Activated T-helper 17 cell treated with anti-CD3 and anti-CD28 coated beads, Interleukin-2, amount 50 U/mL, for 72 hours (primary cell): ENCODE results near the gene EMC10. TPM values are rescaled to one million over a fixed set of nuclear protein-coding genes. Genes with fewer than 3 reads are reported as not detected.

Source experiments
- ATAC-seq: fragments of 150-1000 bp; cut with Tn5 transposase; replicated peaks from 2 replicates; pipeline ENCODE4 v1.10.0; 2021; ENCODE audit warnings: mild to moderate bottlenecking, moderate library complexity
- H3K27ac Mint-ChIP-seq: one replicate; pipeline ENCODE4 v1.8.0; 2022; ENCODE audit warnings: mixed read lengths
- H3K27me3 Mint-ChIP-seq: one replicate; pipeline ENCODE4 v1.8.0; 2022; ENCODE audit warnings: mixed read lengths
- H3K36me3 Mint-ChIP-seq: one replicate; pipeline ENCODE4 v1.8.0; 2022; ENCODE audit warnings: low read depth, mild to moderate bottlenecking, mixed read lengths
- H3K4me1 Mint-ChIP-seq: one replicate; pipeline ENCODE4 v1.8.0; 2022; ENCODE audit warnings: mixed read lengths
- H3K4me3 Mint-ChIP-seq: one replicate; pipeline ENCODE4 v1.8.0; 2022; ENCODE audit warnings: mild to moderate bottlenecking, mixed read lengths
- H3K9me3 Mint-ChIP-seq: one replicate; pipeline ENCODE4 v1.8.0; 2022; ENCODE audit warnings: mixed read lengths
- total RNA-seq, 2 donors: library from RNA; stranded (reverse); gene quantifications; one replicate each; pipeline ENCODE4 v1.2.3, GENCODE V29; 2022

The EMC10 gene
- total RNA-seq, 2 donors from 2014 or later, result 31.3 to 57.8 TPM

DNA sequence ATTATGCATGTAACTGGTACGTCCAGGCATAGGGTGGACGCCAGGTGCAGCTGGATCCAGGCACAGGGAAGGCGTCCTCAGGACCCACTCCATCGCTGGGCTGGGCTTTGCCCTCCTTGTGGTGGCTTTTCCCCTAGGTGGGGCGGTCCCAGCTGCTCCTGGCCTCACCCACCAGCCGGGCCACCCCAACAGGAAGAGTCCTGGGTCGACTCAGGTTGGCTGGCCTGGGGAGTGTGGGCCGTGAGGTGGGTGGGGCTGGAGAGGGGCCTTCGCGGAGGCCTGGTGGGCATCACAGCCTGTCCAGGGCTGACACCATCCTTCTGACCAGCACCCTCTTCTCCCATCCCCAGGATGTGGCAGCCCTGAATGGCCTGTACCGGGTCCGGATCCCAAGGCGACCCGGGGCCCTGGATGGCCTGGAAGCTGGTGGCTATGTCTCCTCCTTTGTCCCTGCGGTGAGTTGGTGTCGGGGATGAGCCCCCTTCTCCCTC, 3.5 kb downstream of the EMC10 start:
- ATAC-seq, result no peak
- H3K9me3 Mint-ChIP-seq, result no peaks in the 10 kb centered on the region
- H3K4me1 Mint-ChIP-seq, result peaks cover 12% of the 10 kb centered on the region
- H3K27ac Mint-ChIP-seq, result no peak overlapping the region
- no peaks in the 10 kb centered on the region for H3K27me3 Mint-ChIP-seq
- peaks cover 71% of the 10 kb centered on the region for H3K36me3 Mint-ChIP-seq
- no peak overlapping the region for H3K4me3 Mint-ChIP-seq

DNA sequence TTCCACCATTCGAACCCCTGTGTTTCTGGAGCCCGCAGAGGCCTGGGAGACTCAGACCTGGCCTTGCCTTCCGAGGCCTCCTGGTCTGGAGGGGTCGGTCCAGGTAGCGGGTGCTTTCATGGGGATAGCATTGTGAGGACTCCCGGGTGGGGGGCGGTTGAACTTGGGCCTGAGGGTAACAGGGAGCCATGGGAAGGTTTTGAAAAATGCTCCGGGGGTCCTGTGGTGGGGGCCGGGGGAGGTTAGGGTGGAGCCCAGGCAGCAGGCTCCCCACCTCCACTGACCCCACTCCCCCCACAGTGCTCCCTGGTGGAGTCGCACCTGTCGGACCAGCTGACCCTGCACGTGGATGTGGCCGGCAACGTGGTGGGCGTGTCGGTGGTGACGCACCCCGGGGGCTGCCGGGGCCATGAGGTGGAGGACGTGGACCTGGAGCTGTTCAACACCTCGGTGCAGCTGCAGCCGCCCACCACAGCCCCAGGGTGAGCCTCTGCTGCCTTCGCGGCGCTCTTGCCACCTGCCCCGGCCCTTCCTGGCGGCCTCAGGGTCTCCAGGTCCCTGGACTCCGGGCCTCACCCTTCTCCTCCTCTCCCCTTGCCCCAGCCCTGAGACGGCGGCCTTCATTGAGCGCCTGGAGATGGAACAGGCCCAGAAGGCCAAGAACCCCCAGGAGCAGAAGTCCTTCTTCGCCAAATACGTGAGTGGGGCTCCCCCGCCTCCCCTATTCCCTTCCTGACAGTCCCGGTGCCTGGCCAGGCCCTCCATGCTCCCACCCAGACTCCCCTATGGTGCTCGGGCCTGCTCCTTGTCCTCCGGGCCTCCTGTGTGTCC, 4.2 kb downstream of the EMC10 start:
- peaks cover 78% of the 10 kb centered on the region for H3K36me3 Mint-ChIP-seq
- ATAC-seq, result no peak
- H3K9me3 Mint-ChIP-seq, result no peaks in the 10 kb centered on the region
- no peak overlapping the region for H3K4me3 Mint-ChIP-seq
- H3K27me3 Mint-ChIP-seq, result no peaks in the 10 kb centered on the region
- H3K4me1 Mint-ChIP-seq, result peaks cover 12% of the 10 kb centered on the region
- H3K27ac Mint-ChIP-seq, result peak overlapping the region; percentile 19

GRCh38 chr19:50481351-50482149, 5.2 kb downstream of the EMC10 start:
- Mint-ChIP-seq H3K27me3 (no peaks in the 10 kb centered on the region), H3K36me3 (peaks cover 74% of the 10 kb centered on the region), H3K4me1 (peaks cover 10% of the 10 kb centered on the region), H3K27ac (peak overlapping the region; percentile 19), H3K9me3 (no peaks in the 10 kb centered on the region), H3K4me3 (no peak overlapping the region)
- no peak for ATAC-seq

- H3K27me3 Mint-ChIP-seq, result no peaks in the 10 kb centered on the region
- H3K4me1 Mint-ChIP-seq, result peaks cover 5% of the 10 kb centered on the region
- ATAC-seq, result no peak
- no peaks in the 10 kb centered on the region for H3K9me3 Mint-ChIP-seq
- H3K36me3 Mint-ChIP-seq, result peaks cover 74% of the 10 kb centered on the region
- no peak overlapping the region for H3K4me3 Mint-ChIP-seq
- H3K27ac Mint-ChIP-seq, result no peak overlapping the region
Measured at GRCh38 chr19:50482271-50482855, 6.1 kb downstream of the EMC10 start.

DNA sequence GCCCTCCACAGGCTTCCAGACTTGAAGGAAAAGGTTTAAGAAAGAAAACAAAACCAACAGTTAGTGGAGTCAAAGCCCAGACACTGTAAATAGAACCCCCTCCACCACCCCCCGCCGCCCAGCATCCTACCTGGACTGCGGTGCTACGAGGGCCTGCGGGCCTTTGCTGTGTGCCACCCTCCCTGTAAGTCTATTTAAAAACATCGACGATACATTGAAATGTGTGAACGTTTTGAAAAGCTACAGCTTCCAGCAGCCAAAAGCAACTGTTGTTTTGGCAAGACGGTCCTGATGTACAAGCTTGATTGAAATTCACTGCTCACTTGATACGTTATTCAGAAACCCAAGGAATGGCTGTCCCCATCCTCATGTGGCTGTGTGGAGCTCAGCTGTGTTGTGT, 6.6 kb downstream of the EMC10 start:
- Mint-ChIP-seq H3K9me3 (no peaks in the 10 kb centered on the region), H3K27ac (no peak overlapping the region), H3K36me3 (peaks cover 69% of the 10 kb centered on the region), H3K27me3 (no peaks in the 10 kb centered on the region), H3K4me1 (no peaks in the 10 kb centered on the region), H3K4me3 (no peak overlapping the region)
- ATAC-seq, result no peak

- H3K36me3 Mint-ChIP-seq, result peaks cover 50% of the 10 kb centered on the region
- no peaks in the 10 kb centered on the region for H3K27me3 Mint-ChIP-seq
- H3K9me3 Mint-ChIP-seq, result no peaks in the 10 kb centered on the region
- ATAC-seq, result no peak
- no peak overlapping the region for H3K27ac Mint-ChIP-seq
- no peak overlapping the region for H3K4me3 Mint-ChIP-seq
- H3K4me1 Mint-ChIP-seq, result peaks cover 13% of the 10 kb centered on the region
Measured at GRCh38 chr19:50485284-50485955, 9.1 kb downstream of the EMC10 start.

- Mint-ChIP-seq H3K4me1 (peaks cover 26% of the 10 kb centered on the region), H3K4me3 (no peak overlapping the region), H3K27ac (no peak overlapping the region), H3K9me3 (no peaks in the 10 kb centered on the region), H3K36me3 (peaks cover 43% of the 10 kb centered on the region), H3K27me3 (no peaks in the 10 kb centered on the region)
- ATAC-seq, result peak; percentile 39
Measured at GRCh38 chr19:50486823-50487515, 10.7 kb downstream of the EMC10 start.

GRCh38 chr19:50488389-50489194, 12.3 kb downstream of the EMC10 start:
- no peaks in the 10 kb centered on the region for H3K27me3 Mint-ChIP-seq
- peaks cover 32% of the 10 kb centered on the region for H3K4me1 Mint-ChIP-seq
- peak overlapping the region; percentile 64 for H3K27ac Mint-ChIP-seq
- H3K36me3 Mint-ChIP-seq, result peaks cover 29% of the 10 kb centered on the region
- H3K9me3 Mint-ChIP-seq, result no peaks in the 10 kb centered on the region
- no peak overlapping the region for H3K4me3 Mint-ChIP-seq
- ATAC-seq, result no peak

DNA sequence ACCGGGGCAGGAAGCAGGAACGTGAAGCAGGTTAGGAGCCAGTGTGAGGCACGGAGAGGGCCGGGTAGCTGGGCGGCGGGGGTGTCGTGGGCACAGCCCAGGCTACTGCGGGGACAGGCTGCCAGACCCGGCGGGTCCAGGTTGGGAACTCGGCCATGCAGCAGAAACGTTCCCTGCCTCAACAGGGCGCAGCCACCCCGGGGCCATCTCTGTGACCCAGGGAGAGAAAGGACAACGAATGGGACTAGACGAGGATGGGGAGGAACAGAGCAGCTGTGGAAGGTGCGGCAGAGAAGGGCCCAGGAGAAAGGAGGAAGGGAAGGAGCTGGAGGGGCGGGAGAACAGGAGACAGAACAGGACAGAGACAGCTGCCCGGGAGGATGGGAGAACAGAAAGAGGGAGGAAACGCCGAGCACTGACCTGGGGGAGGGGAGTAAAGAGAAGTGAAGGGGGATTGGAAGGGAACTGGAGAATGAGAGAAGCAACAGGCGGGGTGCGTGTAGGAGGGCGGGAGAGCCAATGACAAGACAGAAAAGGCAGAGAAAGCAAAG, 13.2 kb downstream of the EMC10 start:
- H3K9me3 Mint-ChIP-seq, result no peaks in the 10 kb centered on the region
- H3K27me3 Mint-ChIP-seq, result no peaks in the 10 kb centered on the region
- H3K36me3 Mint-ChIP-seq, result peaks cover 20% of the 10 kb centered on the region
- H3K4me3 Mint-ChIP-seq, result no peak overlapping the region
- peak overlapping the region; percentile 64 for H3K27ac Mint-ChIP-seq
- H3K4me1 Mint-ChIP-seq, result peaks cover 36% of the 10 kb centered on the region
- no peak for ATAC-seq

- Mint-ChIP-seq H3K27me3 (no peaks in the 10 kb centered on the region), H3K9me3 (no peaks in the 10 kb centered on the region), H3K4me1 (peaks cover 38% of the 10 kb centered on the region), H3K36me3 (peaks cover 11% of the 10 kb centered on the region), H3K4me3 (no peak overlapping the region), H3K27ac (peak overlapping the region; percentile 71)
- ATAC-seq, result no peak
Measured at GRCh38 chr19:50490411-50490811, 14.1 kb downstream of the EMC10 start.

DNA sequence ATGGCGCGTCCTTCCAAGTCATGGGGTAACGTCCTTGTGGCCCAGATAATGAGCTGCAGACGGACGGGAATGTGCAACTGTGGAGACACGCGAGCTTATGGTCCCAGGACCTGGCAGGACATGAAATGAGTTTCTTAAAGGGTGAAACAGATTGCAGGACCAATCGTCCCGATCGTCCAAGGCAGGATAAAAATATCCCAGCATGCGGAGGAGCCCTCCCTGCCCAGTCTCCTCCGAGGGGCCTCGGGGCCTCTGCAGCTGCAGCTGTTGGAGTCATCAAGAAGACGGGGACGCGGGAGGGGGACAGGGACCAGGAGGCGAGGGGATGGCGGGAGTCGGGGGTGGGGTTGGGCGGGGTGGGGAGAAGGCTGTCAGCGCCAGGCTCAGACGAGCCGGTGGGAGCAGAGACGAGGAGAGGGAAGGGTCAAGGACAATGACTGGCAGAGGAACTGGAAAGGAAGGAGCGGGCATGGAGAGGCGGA, 14.7 kb downstream of the EMC10 start:
- Mint-ChIP-seq H3K36me3 (peaks cover 7% of the 10 kb centered on the region), H3K27me3 (no peaks in the 10 kb centered on the region), H3K9me3 (no peaks in the 10 kb centered on the region), H3K4me1 (peaks cover 38% of the 10 kb centered on the region), H3K4me3 (no peak overlapping the region), H3K27ac (peak overlapping the region; percentile 71)
- ATAC-seq, result no peak

DNA sequence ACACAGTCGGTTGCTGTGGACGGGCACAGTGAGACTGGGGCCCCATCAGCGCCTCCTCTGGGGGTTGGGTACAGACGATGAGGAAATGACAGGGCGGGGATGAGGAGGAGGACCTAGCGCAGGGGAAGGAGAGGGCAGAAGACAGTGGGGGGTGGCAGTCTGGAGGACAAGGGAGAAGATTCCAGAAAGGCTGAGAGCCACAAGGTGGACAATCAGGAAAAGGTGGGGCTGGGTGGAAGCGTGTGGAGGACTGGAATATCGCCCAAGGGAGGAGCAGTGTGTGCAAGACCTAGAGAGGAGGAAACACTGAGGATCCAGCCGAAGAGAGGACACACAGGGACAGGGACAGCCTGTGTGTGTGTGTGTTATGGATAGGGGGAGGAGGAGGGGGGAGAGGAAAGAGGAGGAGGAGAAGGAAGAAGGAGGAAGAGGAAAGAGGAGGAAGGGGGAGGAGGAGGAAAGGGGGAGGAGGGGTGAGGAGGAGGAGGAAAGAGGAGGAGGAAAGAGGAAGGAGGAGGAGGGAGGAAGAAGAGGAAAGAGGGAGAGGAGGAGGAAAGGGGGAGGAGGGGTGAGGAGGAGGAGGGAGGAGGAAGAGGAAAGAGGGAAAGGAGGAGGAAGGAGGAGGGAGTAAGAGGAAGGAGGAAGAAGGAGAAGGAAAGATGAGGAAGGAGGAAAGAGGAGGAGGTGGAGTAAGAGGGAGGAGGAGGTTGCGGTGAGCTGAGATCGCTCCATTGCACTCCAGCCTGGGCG, 16.2 kb downstream of the EMC10 start:
- peak; percentile 84 for ATAC-seq
- Mint-ChIP-seq H3K36me3 (no peaks in the 10 kb centered on the region), H3K27ac (peak overlapping the region; percentile 71), H3K9me3 (no peaks in the 10 kb centered on the region), H3K4me3 (peak overlapping the region; percentile 34), H3K27me3 (no peaks in the 10 kb centered on the region), H3K4me1 (peaks cover 38% of the 10 kb centered on the region)
